Endothelial cell of umbilical vein (primary cell): ENCODE data around the gene THRSP. TPM values are rescaled to one million over a fixed set of nuclear protein-coding genes. Genes with fewer than 3 reads are reported as not detected.

Experiments
- BruUV-seq: library from RNA; stranded (reverse); fragments of 400-500 nt; replicated peaks from 2 replicates; lab custom pipeline; 2021; lab: Mats Ljungman, UMichigan
- CTCF ChIA-PET: fragments of 300-600, 350-600 bp; sonication (Branson Sonifier 250); formaldehyde crosslinking; loops from one replicate; lab custom pipeline; 2021; ENCODE audit warnings: antibody characterized with exemption, inconsistent platforms; lab: Charles Lee
- POLR2A ChIA-PET: fragments of 300-600, 350-600 bp; sonication (Branson Sonifier 250); formaldehyde crosslinking; loops from one replicate; lab custom pipeline; 2021; ENCODE audit warnings: antibody characterized with exemption, inconsistent platforms; lab: Charles Lee
- DNase-seq: peaks from one replicate; pipeline ENCODE4 v3.0.0-alpha.2; 2011; ENCODE audit warnings: low read depth, low spot score
- FAIRE-seq: peaks from 2 replicates; lab custom pipeline; 2011; peaks lifted over from hg19 to GRCh38; lab: Jason Lieb, UNC
- H2AFZ ChIP-seq: 2 replicates; pipeline ENCODE4 v1.6.0; 2012; ENCODE audit warnings: low read depth, low read length, control low read depth, inconsistent platforms
- H3K27ac ChIP-seq: 2 replicates; pipeline ENCODE4 v1.5.1; 2011; ENCODE audit warnings: low read depth, mild to moderate bottlenecking, control low read depth, low read length, moderate library complexity; ENCODE audit not compliant: insufficient read depth
- H3K27me3 ChIP-seq, 2 experiments: 2 replicates each; pipeline versions ENCODE4 v1.6.0 to v1.6.1; 2011; ENCODE audit warnings: low read length in 2 of 2, mixed read lengths in 1 of 2; ENCODE audit not compliant: control insufficient read depth in 2 of 2, insufficient read depth in 2 of 2
- H3K36me3 ChIP-seq, 2 experiments: 2 replicates in 1 of 2; 3 replicates in 1 of 2; pipeline ENCODE4 v1.5.1; 2011; ENCODE audit warnings: low read length in 2 of 2, mild to moderate bottlenecking in 1 of 2, moderate library complexity in 1 of 2; ENCODE audit not compliant: control insufficient read depth in 2 of 2, insufficient read depth in 2 of 2; ENCODE audit errors: extremely low read depth in 1 of 2
- H3K4me1 ChIP-seq: 3 replicates; pipeline ENCODE4 v1.5.1; 2011; ENCODE audit warnings: mild to moderate bottlenecking, low read length; ENCODE audit not compliant: control insufficient read depth, insufficient read depth; ENCODE audit errors: extremely low read depth
- H3K4me2 ChIP-seq: 2 replicates; pipeline ENCODE4 v1.6.1; 2011; ENCODE audit warnings: low read length, control low read depth, mixed read lengths; ENCODE audit not compliant: insufficient read depth
- H3K4me3 ChIP-seq, 3 experiments: fragments of 200-600 bp in 1 of 3; sonication (generic), shearing (Covaris generic) in 1 of 3; replicated peaks in 1 of 3; 2 replicates each; pipeline ENCODE4 v1.5.1; 2011 to 2016; ENCODE audit warnings: control low read depth in 3 of 3, low read length in 3 of 3, mild to moderate bottlenecking in 2 of 3, inconsistent platforms in 1 of 3, low read depth in 1 of 3, moderate library complexity in 1 of 3; ENCODE audit not compliant: insufficient read depth in 1 of 3
- H3K79me2 ChIP-seq: 2 replicates; pipeline ENCODE4 v1.6.0; 2012; ENCODE audit warnings: low read length, inconsistent platforms; ENCODE audit not compliant: control insufficient read depth, insufficient read depth
- H3K9ac ChIP-seq: replicated peaks from 2 replicates; pipeline ENCODE3; 2011; ENCODE audit warnings: low read length, control low read depth; ENCODE audit not compliant: insufficient read depth; ENCODE audit errors: extremely low read depth
- H3K9me1 ChIP-seq: replicated peaks from 3 replicates; pipeline ENCODE4 v1.6.0; 2011; ENCODE audit warnings: mild to moderate bottlenecking, low read length; ENCODE audit not compliant: control insufficient read depth, insufficient read depth; ENCODE audit errors: extremely low read depth
- H3K9me3 ChIP-seq: replicated peaks from 2 replicates; pipeline ENCODE4 v1.5.1; 2012; ENCODE audit warnings: low read length, inconsistent platforms; ENCODE audit not compliant: control insufficient read depth, insufficient read depth
- H4K20me1 ChIP-seq: replicated peaks from 2 replicates; pipeline ENCODE3; 2011; ENCODE audit warnings: mild to moderate bottlenecking, low read length; ENCODE audit not compliant: control insufficient read depth, insufficient read depth; ENCODE audit errors: extremely low read depth
- CTCF ChIP-seq, 2 donors: IDR thresholded peaks; 1 replicate in 1 of 2; 2 replicates in 1 of 2; pipeline ENCODE4 v1.5.1; 2011; ENCODE audit warnings: low read length in 2 of 2, mild to moderate bottlenecking in 2 of 2, moderate library complexity in 2 of 2, control low read depth in 1 of 2, inconsistent platforms in 1 of 2, low read depth in 1 of 2; ENCODE audit not compliant: insufficient read depth in 1 of 2; ENCODE audit errors: extremely low read depth in 1 of 2
- EZH2 ChIP-seq: IDR thresholded peaks from 2 replicates; pipeline ENCODE4 v1.6.1; 2012; ENCODE audit warnings: borderline replicate concordance, low read depth, mild to moderate bottlenecking, moderate library complexity, low read length, inconsistent platforms; ENCODE audit not compliant: severe bottlenecking
- FOS ChIP-seq: IDR thresholded peaks from 2 replicates; pipeline ENCODE4 v1.6.1; 2011; ENCODE audit warnings: mild to moderate bottlenecking, low read length, moderate library complexity, borderline replicate concordance; ENCODE audit not compliant: insufficient read depth
- GATA2 ChIP-seq: IDR thresholded peaks from 2 replicates; pipeline ENCODE4 v1.7.0; 2011; ENCODE audit warnings: low read depth, mild to moderate bottlenecking, moderate library complexity, mixed read lengths, low read length; ENCODE audit not compliant: insufficient read length, insufficient read depth
- JUN ChIP-seq: IDR thresholded peaks from 2 replicates; pipeline ENCODE4 v1.6.1; 2011; ENCODE audit warnings: borderline replicate concordance, low read depth; ENCODE audit not compliant: insufficient read length, insufficient read depth
- MYC ChIP-seq: IDR thresholded peaks from one replicate; pipeline ENCODE4 v1.6.1; 2011; ENCODE audit warnings: mild to moderate bottlenecking, low read depth, low read length
- POLR2A ChIP-seq: IDR thresholded peaks from 2 replicates; pipeline ENCODE4 v1.6.1; 2012; ENCODE audit warnings: low read depth, mild to moderate bottlenecking, control low read depth, low read length
- POLR2AphosphoS5 ChIP-seq: IDR thresholded peaks from 2 replicates; pipeline ENCODE4 v1.6.1; 2012; ENCODE audit warnings: low read depth, mild to moderate bottlenecking, control low read depth, low read length, moderate library complexity; ENCODE audit not compliant: insufficient read depth
- dilution Hi-C: fragments of 300-500 bp; cut with MboI; formaldehyde crosslinking; loops from one replicate; pipeline ENCODE4 v1.15.0; 2019; ENCODE audit warnings: low sequenced_read_pairs; ENCODE audit not compliant: extremely low pct_ligation_motif_present
- intact Hi-C: fragments of 100-400 bp; cut with micrococcal nuclease; formaldehyde crosslinking; loops from one replicate; pipeline ENCODE4 v1.10.0; 2022
- polyA plus RNA-seq, 4 experiments: library from polyadenylated mRNA; depleted of rRNA in 3 of 4; stranded (reverse) in 3 of 4; unstranded in 1 of 4; fragments of >200 nt; gene quantifications; 2 replicates each; pipeline versions ENCODE4 v1.2.1 to v1.2.3, GENCODE V29; 2011 to 2012; ENCODE audit warnings: missing spikeins in 1 of 4
- total RNA-seq: library from RNA; stranded (reverse); gene quantifications from 2 replicates; pipeline ENCODE4 v1.2.3, GENCODE V29; 2021
- TF ChIP-seq, protein P1 (sequence below): IDR thresholded peaks from 2 replicates; pipeline ENCODE4 v1.6.1; 2011; ENCODE audit not compliant: insufficient read depth, insufficient read length

Gene THRSP
- total and polyA plus RNA-seq, 2 donors (not counting 3 experiments of a cell fraction or from before 2014, with no cell fraction given), result not detected

GRCh38 chr11:78110351-78110750 lies 46.7 kb downstream of the THRSP start:
- ChIA-PET CTCF (interaction anchor here (1.1 kb wide), 1 partner anchor 9 kb away, joined by 3 read pairs; no protein-coding TSS in a partner anchor), POLR2A (no interaction called here)
- no peaks in the 10 kb centered on the region for H3K9me3 ChIP-seq
- H3K9ac ChIP-seq, result no peak overlapping the region
- dilution Hi-C loops, result no loop called here
- no peak overlapping the region for H3K27ac ChIP-seq
- TF ChIP-seq POLR2AphosphoS5 (no peak), FOS (no peak), JUN (no peak), EZH2 (no peak), MYC (no peak), CTCF (IDR thresholded peaks at IDR 0.05; ENCODE audit: extremely low read depth in 1 of 2, insufficient read depth in 1 of 2, low read depth in 1 of 2, low read length in 2 of 2) (no peak), GATA2 (no peak), POLR2A (no peak)
- TF ChIP-seq, protein P1, sequence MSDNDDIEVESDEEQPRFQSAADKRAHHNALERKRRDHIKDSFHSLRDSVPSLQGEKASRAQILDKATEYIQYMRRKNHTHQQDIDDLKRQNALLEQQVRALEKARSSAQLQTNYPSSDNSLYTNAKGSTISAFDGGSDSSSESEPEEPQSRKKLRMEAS, result no peak
- no peak overlapping the region for H2AFZ ChIP-seq
- H3K36me3 ChIP-seq, result peaks cover 0 to 2% of the 10 kb centered on the region in 2 experiments
- DNase-seq (no peak), FAIRE-seq (no peak)
- H3K4me1 ChIP-seq, result no peaks in the 10 kb centered on the region
- H3K27me3 ChIP-seq, result no peaks in the 10 kb centered on the region
- intact Hi-C loops, result no loop called here
- no peak overlapping the region for H3K4me3 ChIP-seq
- BruUV-seq, result no TSS peak
- no peaks in the 10 kb centered on the region for H4K20me1 ChIP-seq
- no peak overlapping the region for H3K4me2 ChIP-seq
- no peaks in the 10 kb centered on the region for H3K9me1 ChIP-seq
- H3K79me2 ChIP-seq, result no peaks in the 10 kb centered on the region
